CD14-positive monocyte (primary cell): ENCODE measurements around the gene CCR8. TPM values are rescaled to one million over a fixed set of nuclear protein-coding genes. Genes with fewer than 3 reads are reported as not detected.

Experiments
- DNase-seq, 3 donors: peaks; one replicate each; pipeline ENCODE4 v3.0.0-alpha.2; 2011 to 2022
- H2AFZ ChIP-seq: 2 replicates; pipeline ENCODE4 v1.6.0; 2012; ENCODE audit warnings: mild to moderate bottlenecking, low read depth, low read length, inconsistent platforms; ENCODE audit not compliant: insufficient read depth, poor library complexity, severe bottlenecking
- H3K27ac ChIP-seq, 2 donors: 1 replicate in 1 of 2; 2 replicates in 1 of 2; pipeline ENCODE4 v1.5.1; 2012 to 2013; ENCODE audit warnings: low read length in 2 of 2, control low read depth in 1 of 2, inconsistent platforms in 1 of 2, low read depth in 1 of 2, mild to moderate bottlenecking in 1 of 2
- H3K27me3 ChIP-seq, 2 donors: one replicate each; pipeline versions ENCODE4 v1.6.0 to v1.6.1; 2011 to 2013; ENCODE audit warnings: low read length in 2 of 2; ENCODE audit not compliant: control insufficient read depth in 2 of 2, insufficient read depth in 2 of 2
- H3K36me3 ChIP-seq, 2 donors: replicated peaks in 1 of 2; 1 replicate in 1 of 2; 2 replicates in 1 of 2; pipeline versions ENCODE4 v1.5.1 to v1.6.1; 2012 to 2013; ENCODE audit warnings: low read length in 2 of 2, control low read depth in 1 of 2, inconsistent platforms in 1 of 2, mild to moderate bottlenecking in 1 of 2; ENCODE audit not compliant: insufficient read depth in 2 of 2, control insufficient read depth in 1 of 2
- H3K4me1 ChIP-seq, 2 donors: 1 replicate in 1 of 2; 2 replicates in 1 of 2; pipeline versions ENCODE4 v1.5.1 to v1.6.1; 2012 to 2013; ENCODE audit warnings: low read length in 2 of 2, control low read depth in 1 of 2, inconsistent platforms in 1 of 2, mild to moderate bottlenecking in 1 of 2, moderate library complexity in 1 of 2; ENCODE audit not compliant: insufficient read depth in 2 of 2, control insufficient read depth in 1 of 2
- H3K4me2 ChIP-seq: replicated peaks from 2 replicates; pipeline ENCODE3; 2012; ENCODE audit warnings: low read length, moderate library complexity, mild to moderate bottlenecking; ENCODE audit not compliant: poor library complexity, severe bottlenecking; ENCODE audit errors: extremely low read depth
- H3K4me3 ChIP-seq, 3 experiments: fragments of 200-600 bp in 1 of 3; sonication (generic) in 1 of 3; replicated peaks in 1 of 3; 1 replicate in 2 of 3; 2 replicates in 1 of 3; pipeline ENCODE4 v1.5.1; 2011 to 2013; ENCODE audit warnings: low read length in 3 of 3, mild to moderate bottlenecking in 3 of 3, control low read depth in 2 of 3, low read depth in 2 of 3, inconsistent platforms in 1 of 3, moderate library complexity in 1 of 3
- H3K79me2 ChIP-seq: 2 replicates; pipeline ENCODE4 v1.6.0; 2012; ENCODE audit warnings: mild to moderate bottlenecking, control low read depth, inconsistent platforms, low read length, moderate library complexity; ENCODE audit not compliant: insufficient read depth
- H3K9ac ChIP-seq: 2 replicates; pipeline ENCODE4 v1.6.0; 2017; ENCODE audit warnings: low read length, mild to moderate bottlenecking; ENCODE audit not compliant: insufficient read depth, poor library complexity, severe bottlenecking
- H3K9me3 ChIP-seq, 2 donors: replicated peaks in 1 of 2; 1 replicate in 1 of 2; 2 replicates in 1 of 2; pipeline versions ENCODE4 v1.5.1 to v1.6.1; 2012 to 2013; ENCODE audit warnings: low read length in 2 of 2, control low read depth in 1 of 2; ENCODE audit not compliant: control insufficient read depth in 1 of 2, insufficient read depth in 1 of 2
- H4K20me1 ChIP-seq: 2 replicates; pipeline ENCODE4 v1.6.0; 2012; ENCODE audit warnings: mild to moderate bottlenecking, low read length, control low read depth, moderate library complexity; ENCODE audit not compliant: insufficient read depth
- H3K27ac Mint-ChIP-seq, 7 donors: one replicate each; pipeline ENCODE4 v1.8.0; 2020; ENCODE audit warnings: mild to moderate bottlenecking in 7 of 7, mixed read lengths in 7 of 7, moderate library complexity in 6 of 7, inconsistent platforms in 2 of 7
- H3K27me3 Mint-ChIP-seq, 3 donors: one replicate each; pipeline ENCODE4 v1.8.0; 2021 to 2022; ENCODE audit warnings: low read depth in 3 of 3, mild to moderate bottlenecking in 3 of 3, mixed read lengths in 3 of 3, moderate library complexity in 3 of 3, inconsistent platforms in 1 of 3
- H3K36me3 Mint-ChIP-seq, 2 donors: one replicate each; pipeline ENCODE4 v1.8.0; 2020; ENCODE audit warnings: mixed read lengths in 2 of 2, inconsistent platforms in 1 of 2, mild to moderate bottlenecking in 1 of 2
- H3K4me1 Mint-ChIP-seq: one replicate; pipeline ENCODE4 v1.8.0; 2020; ENCODE audit warnings: mild to moderate bottlenecking, mixed read lengths
- H3K4me3 Mint-ChIP-seq, 2 donors: one replicate each; pipeline ENCODE4 v1.8.0; 2020; ENCODE audit warnings: mild to moderate bottlenecking in 2 of 2, mixed read lengths in 2 of 2, moderate library complexity in 1 of 2
- H3K9me3 Mint-ChIP-seq, 7 donors: one replicate each; pipeline ENCODE4 v1.8.0; 2020 to 2022; ENCODE audit warnings: mixed read lengths in 7 of 7, mild to moderate bottlenecking in 6 of 7, moderate library complexity in 6 of 7, inconsistent platforms in 2 of 7
- CTCF ChIP-seq: fragments of 200-600 bp; IDR thresholded peaks from one replicate; pipeline ENCODE4 v1.8.0; 2022; ENCODE audit warnings: antibody characterized with exemption, mild to moderate bottlenecking
- WGBS: methylation state at CpG from one replicate; pipeline ENCODE4 v1.1.5; 2013; ENCODE audit warnings: missing lambda C conversion rate; ENCODE audit not compliant: insufficient coverage; 5-methylcytosine and 5-hydroxymethylcytosine counted together
- intact Hi-C, 2 donors: fragments of 100-400 bp; cut with micrococcal nuclease; formaldehyde crosslinking; loops; one replicate each; pipeline versions ENCODE4 v1.15.0 to v1.15.1; 2023
- polyA plus RNA-seq, 3 donors: library from polyadenylated mRNA; depleted of rRNA in 1 of 3; unstranded in 2 of 3; stranded (reverse) in 1 of 3; fragments of 300-500 nt in 2 of 3; fragments of >200 nt in 1 of 3; fragmentation: Illumina TruSeq in 2 of 3; gene quantifications; 1 replicate in 2 of 3; 2 replicates in 1 of 3; pipeline ENCODE4 v1.2.3, GENCODE V29; 2012 to 2021

Gene CCR8
- polyA plus RNA-seq, 3 donors: not detected

- Histone ChIP-seq H3K27ac (no peak overlapping the region), H3K4me1 (no peaks in the 10 kb centered on the region), H3K9me3 (no peaks in the 10 kb centered on the region), H3K79me2 (no peaks in the 10 kb centered on the region), H3K36me3 (no peaks in the 10 kb centered on the region), H2AFZ (no peak overlapping the region), H4K20me1 (no peaks in the 10 kb centered on the region), H3K27me3 (no peaks in the 10 kb centered on the region), H3K9ac (no peak overlapping the region), H3K4me3 (no peak overlapping the region), H3K4me2 (no peak overlapping the region)
- Mint-ChIP-seq H3K4me1 (no peaks in the 10 kb centered on the region), H3K9me3 (peaks cover 0 to 1% (median 0%) of the 10 kb centered on the region in 7 donors), H3K4me3 (no peak overlapping the region), H3K27me3 (peaks cover 0 to 4% (median 0%) of the 10 kb centered on the region in 3 donors), H3K36me3 (no peaks in the 10 kb centered on the region), H3K27ac (no peak overlapping the region)
- no peak for TF ChIP-seq CTCF
- WGBS: no CpG with 5 or more reads among the region's 4 CpGs
- no peak for DNase-seq
- intact Hi-C loops: no loop called here
These were observed 4.7 kb downstream of the CCR8 start for GRCh38 chr3:39334205-39334604.

GRCh38 chr3:39338201-39338600, 8.7 kb downstream of the CCR8 start:
- Histone ChIP-seq H3K27ac (no peak overlapping the region), H3K4me2 (no peak overlapping the region), H2AFZ (no peak overlapping the region), H3K9me3 (no peaks in the 10 kb centered on the region), H3K4me3 (no peak overlapping the region), H3K4me1 (no peaks in the 10 kb centered on the region), H3K9ac (no peak overlapping the region), H3K79me2 (no peaks in the 10 kb centered on the region), H3K27me3 (no peaks in the 10 kb centered on the region), H4K20me1 (no peaks in the 10 kb centered on the region), H3K36me3 (no peaks in the 10 kb centered on the region)
- WGBS: no CpG with 5 or more reads among the region's 1 CpG
- TF ChIP-seq CTCF: no peak
- Mint-ChIP-seq H3K4me3 (no peak overlapping the region), H3K27me3 (peaks cover 1 to 4% (median 2%) of the 10 kb centered on the region in 3 donors), H3K4me1 (no peaks in the 10 kb centered on the region), H3K36me3 (no peaks in the 10 kb centered on the region), H3K9me3 (peaks cover 0 to 6% (median 0%) of the 10 kb centered on the region in 7 donors), H3K27ac (no peak overlapping the region)
- DNase-seq: no peak
- intact Hi-C loops: no loop called here
